HEK293 (cell line): ENCODE measurements around the gene AP1G2.
A peak's percentile ranks its signal among the peaks of the same experiment; 100 is the strongest.

Source experiments
- CTCF ChIA-PET: fragments of 350-600 bp; formaldehyde crosslinking; extraction: SDS; loops from one replicate; lab custom pipeline; 2021; ENCODE audit warnings: antibody characterized with exemption; lab: Yijun Ruan, JAX
- POLR2A ChIA-PET: fragments of 300-600 bp; formaldehyde crosslinking; extraction: SDS; loops from one replicate; lab custom pipeline; 2020; ENCODE audit warnings: antibody characterized with exemption, inconsistent platforms; lab: Yijun Ruan, JAX
- H3K27ac ChIP-seq: fragments of 200-500 bp; sonication (Bioruptor generic); 2 replicates; pipeline ENCODE4 v1.5.1; 2014; ENCODE audit warnings: low read depth, low read length, control low read depth, inconsistent platforms; ENCODE audit errors: extremely low read depth
- H3K36me3 ChIP-seq, 2 experiments: fragments of 200-500 bp in 1 of 2; sonication (Bioruptor generic) in 1 of 2; 1 replicate in 1 of 2; 2 replicates in 1 of 2; pipeline ENCODE4 v1.5.1; 2014 to 2017; ENCODE audit warnings: inconsistent platforms in 2 of 2, low read length in 2 of 2; ENCODE audit not compliant: control insufficient read depth in 2 of 2, insufficient read depth in 1 of 2
- H3K4me1 ChIP-seq: fragments of 200-500 bp; sonication (Bioruptor generic); 2 replicates; pipeline ENCODE4 v1.5.1; 2014; ENCODE audit warnings: mild to moderate bottlenecking, low read length, inconsistent platforms; ENCODE audit not compliant: control insufficient read depth, insufficient read depth
- H3K4me3 ChIP-seq: 2 replicates; pipeline ENCODE4 v1.5.1; 2011; ENCODE audit warnings: low read depth, mild to moderate bottlenecking, control low read depth, low read length, moderate library complexity
- H3K9me3 ChIP-seq: fragments of 200-500 bp; sonication (Bioruptor generic); 2 replicates; pipeline ENCODE4 v1.5.1; 2014; ENCODE audit warnings: low read depth, low read length, inconsistent platforms; ENCODE audit not compliant: control insufficient read depth, insufficient read depth
- GLI2 ChIP-seq: fragments of 450-650 bp; formaldehyde crosslinking; IDR thresholded peaks from 2 replicates; pipeline ENCODE4; 2017; ENCODE audit warnings: missing biosample characterization, missing genetic modification characterization, low read depth, borderline replicate concordance
- GLIS1 ChIP-seq: fragments of 450-650 bp; formaldehyde crosslinking; IDR thresholded peaks from 2 replicates; pipeline ENCODE4 v1.5.1; 2016; ENCODE audit warnings: missing biosample characterization, missing genetic modification characterization
- IKZF3 ChIP-seq: fragments of 450-650 bp; IDR thresholded peaks from 2 replicates; pipeline ENCODE4 v1.5.0; 2018; ENCODE audit warnings: missing biosample characterization, mild to moderate bottlenecking, missing genetic modification characterization, moderate library complexity
- KLF16 ChIP-seq: fragments of 450-650 bp; formaldehyde crosslinking; IDR thresholded peaks from 2 replicates; pipeline ENCODE4 v1.5.1; 2017; ENCODE audit warnings: missing biosample characterization, missing genetic modification characterization
- KLF8 ChIP-seq: fragments of 450-650 bp; formaldehyde crosslinking; IDR thresholded peaks from 2 replicates; pipeline ENCODE4 v1.5.1; 2016; ENCODE audit warnings: missing biosample characterization, missing genetic modification characterization
- SCRT2 ChIP-seq: fragments of 450-650 bp; formaldehyde crosslinking; IDR thresholded peaks from 2 replicates; pipeline ENCODE4 v1.5.1; 2016; ENCODE audit warnings: missing biosample characterization, missing genetic modification characterization
- ZBTB20 ChIP-seq: fragments of 450-650 bp; formaldehyde crosslinking; IDR thresholded peaks from 2 replicates; pipeline ENCODE4 v1.5.1; 2016; ENCODE audit warnings: missing biosample characterization, missing genetic modification characterization
- ZFHX2 ChIP-seq: fragments of 450-650 bp; formaldehyde crosslinking; conservative IDR thresholded peaks from 2 replicates; pipeline ENCODE4 v1.5.1; 2016; ENCODE audit warnings: missing biosample characterization, missing genetic modification characterization
- ZIC2 ChIP-seq: fragments of 450-650 bp; formaldehyde crosslinking; IDR thresholded peaks from 2 replicates; pipeline ENCODE4 v1.5.1; 2016; ENCODE audit warnings: missing biosample characterization, missing genetic modification characterization
- ZNF133 ChIP-seq: fragments of 450-650 bp; formaldehyde crosslinking; IDR thresholded peaks from 2 replicates; pipeline ENCODE4 v1.5.1; 2016; ENCODE audit warnings: missing biosample characterization, missing genetic modification characterization
- ZNF138 ChIP-seq: fragments of 450-650 bp; formaldehyde crosslinking; IDR thresholded peaks from 2 replicates; pipeline ENCODE4 v1.5.1; 2016; ENCODE audit warnings: missing biosample characterization, missing genetic modification characterization, borderline replicate concordance
- ZNF140 ChIP-seq: fragments of 450-650 bp; formaldehyde crosslinking; IDR thresholded peaks from 2 replicates; pipeline ENCODE4 v1.5.1; 2016; ENCODE audit warnings: missing biosample characterization, missing genetic modification characterization
- ZNF169 ChIP-seq: fragments of 450-650 bp; formaldehyde crosslinking; IDR thresholded peaks from 2 replicates; pipeline ENCODE4 v1.5.1; 2016; ENCODE audit warnings: missing biosample characterization, missing genetic modification characterization
- ZNF174 ChIP-seq: fragments of 450-650 bp; formaldehyde crosslinking; IDR thresholded peaks from 2 replicates; pipeline ENCODE4 v1.5.0; 2017; ENCODE audit warnings: missing biosample characterization, mild to moderate bottlenecking, missing genetic modification characterization
- ZNF19 ChIP-seq: fragments of 450-650 bp; formaldehyde crosslinking; IDR thresholded peaks from 2 replicates; pipeline ENCODE4; 2016; ENCODE audit warnings: missing biosample characterization, missing genetic modification characterization, low read depth
- ZNF202 ChIP-seq: fragments of 450-650 bp; formaldehyde crosslinking; IDR thresholded peaks from 2 replicates; pipeline ENCODE4 v1.5.1; 2016; ENCODE audit warnings: missing biosample characterization, missing genetic modification characterization, borderline replicate concordance
- ZNF391 ChIP-seq: fragments of 450-650 bp; formaldehyde crosslinking; IDR thresholded peaks from 2 replicates; pipeline ENCODE4 v1.5.1; 2016; ENCODE audit warnings: low read depth, missing biosample characterization, missing genetic modification characterization, borderline replicate concordance
- ZNF404 ChIP-seq: fragments of 450-650 bp; formaldehyde crosslinking; IDR thresholded peaks from 2 replicates; pipeline ENCODE4 v1.5.1; 2017; ENCODE audit warnings: missing biosample characterization, missing genetic modification characterization
- ZNF521 ChIP-seq: fragments of 450-650 bp; formaldehyde crosslinking; IDR thresholded peaks from 2 replicates; pipeline ENCODE4 v1.5.1; 2017; ENCODE audit warnings: missing biosample characterization, mild to moderate bottlenecking, missing genetic modification characterization
- ZNF585B ChIP-seq: fragments of 450-650 bp; formaldehyde crosslinking; IDR thresholded peaks from 2 replicates; pipeline ENCODE4 v1.5.1; 2016; ENCODE audit warnings: missing biosample characterization, missing genetic modification characterization
- ZNF600 ChIP-seq: fragments of 450-650 bp; formaldehyde crosslinking; IDR thresholded peaks from 2 replicates; pipeline ENCODE4 v1.5.1; 2016; ENCODE audit warnings: missing biosample characterization, missing genetic modification characterization
- ZNF610 ChIP-seq: fragments of 450-650 bp; formaldehyde crosslinking; IDR thresholded peaks from 2 replicates; pipeline ENCODE4 v1.5.1; 2016; ENCODE audit warnings: missing biosample characterization, missing genetic modification characterization, borderline replicate concordance
- ZNF664 ChIP-seq: fragments of 450-650 bp; formaldehyde crosslinking; IDR thresholded peaks from 2 replicates; pipeline ENCODE4 v1.5.1; 2016; ENCODE audit warnings: missing biosample characterization, missing genetic modification characterization
- ZSCAN23 ChIP-seq: fragments of 450-650 bp; formaldehyde crosslinking; IDR thresholded peaks from 2 replicates; pipeline ENCODE4 v1.5.1; 2016; ENCODE audit warnings: missing biosample characterization, missing genetic modification characterization
- TF ChIP-seq, protein P1 (sequence below): fragments of 450-650 bp; formaldehyde crosslinking; IDR thresholded peaks from 2 replicates; pipeline ENCODE4; 2016; ENCODE audit warnings: missing biosample characterization, missing genetic modification characterization
- TF ChIP-seq, protein P2 (sequence below): fragments of 450-650 bp; formaldehyde crosslinking; IDR thresholded peaks from 2 replicates; pipeline ENCODE4 v1.5.1; 2016; ENCODE audit warnings: missing biosample characterization, missing genetic modification characterization
- TF ChIP-seq, protein P3 (sequence below): fragments of 450-650 bp; formaldehyde crosslinking; IDR thresholded peaks from 2 replicates; pipeline ENCODE4 v1.5.1; 2016; ENCODE audit warnings: missing biosample characterization, missing genetic modification characterization
- TF ChIP-seq, protein P4 (sequence below): fragments of 450-650 bp; formaldehyde crosslinking; IDR thresholded peaks from 2 replicates; pipeline ENCODE4 v1.5.1; 2016; ENCODE audit warnings: missing biosample characterization, missing genetic modification characterization

Gene AP1G2

DNA sequence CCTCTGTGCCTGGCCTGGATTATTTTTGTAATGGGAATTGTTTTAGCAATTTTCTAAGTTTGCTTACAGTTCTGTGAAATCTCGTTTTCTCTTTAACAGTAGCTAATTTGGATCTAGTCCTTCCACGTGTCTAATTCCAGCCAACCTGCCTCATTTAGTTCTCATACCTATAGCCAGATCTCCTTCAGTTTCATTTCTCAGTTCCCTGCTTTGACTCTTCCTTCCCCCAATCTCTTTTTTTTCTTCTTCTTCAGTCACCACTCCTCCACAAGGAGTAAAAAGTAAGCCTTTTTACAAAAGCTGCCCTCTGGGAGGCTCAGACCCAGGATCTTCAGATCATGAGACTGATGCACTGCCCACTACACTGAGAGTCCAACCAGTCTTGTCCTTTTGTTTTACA is 10.1 kb downstream of the AP1G2 start (continued):
- TF ChIP-seq, protein P1, sequence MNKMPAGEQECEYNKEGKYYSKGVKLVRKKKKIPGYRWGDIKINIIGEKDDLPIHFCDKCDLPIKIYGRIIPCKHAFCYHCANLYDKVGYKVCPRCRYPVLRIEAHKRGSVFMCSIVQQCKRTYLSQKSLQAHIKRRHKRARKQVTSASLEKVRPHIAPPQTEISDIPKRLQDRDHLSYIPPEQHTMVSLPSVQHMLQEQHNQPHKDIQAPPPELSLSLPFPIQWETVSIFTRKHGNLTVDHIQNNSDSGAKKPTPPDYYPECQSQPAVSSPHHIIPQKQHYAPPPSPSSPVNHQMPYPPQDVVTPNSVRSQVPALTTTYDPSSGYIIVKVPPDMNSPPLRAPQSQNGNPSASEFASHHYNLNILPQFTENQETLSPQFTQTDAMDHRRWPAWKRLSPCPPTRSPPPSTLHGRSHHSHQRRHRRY (tag by site-specific recombination) = no peak
- TF ChIP-seq ZNF404 (no peak), ZNF610 (tag by site-specific recombination) (no peak), ZNF140 (no peak)
- TF ChIP-seq, all 188 proteins: peak for 0

DNA sequence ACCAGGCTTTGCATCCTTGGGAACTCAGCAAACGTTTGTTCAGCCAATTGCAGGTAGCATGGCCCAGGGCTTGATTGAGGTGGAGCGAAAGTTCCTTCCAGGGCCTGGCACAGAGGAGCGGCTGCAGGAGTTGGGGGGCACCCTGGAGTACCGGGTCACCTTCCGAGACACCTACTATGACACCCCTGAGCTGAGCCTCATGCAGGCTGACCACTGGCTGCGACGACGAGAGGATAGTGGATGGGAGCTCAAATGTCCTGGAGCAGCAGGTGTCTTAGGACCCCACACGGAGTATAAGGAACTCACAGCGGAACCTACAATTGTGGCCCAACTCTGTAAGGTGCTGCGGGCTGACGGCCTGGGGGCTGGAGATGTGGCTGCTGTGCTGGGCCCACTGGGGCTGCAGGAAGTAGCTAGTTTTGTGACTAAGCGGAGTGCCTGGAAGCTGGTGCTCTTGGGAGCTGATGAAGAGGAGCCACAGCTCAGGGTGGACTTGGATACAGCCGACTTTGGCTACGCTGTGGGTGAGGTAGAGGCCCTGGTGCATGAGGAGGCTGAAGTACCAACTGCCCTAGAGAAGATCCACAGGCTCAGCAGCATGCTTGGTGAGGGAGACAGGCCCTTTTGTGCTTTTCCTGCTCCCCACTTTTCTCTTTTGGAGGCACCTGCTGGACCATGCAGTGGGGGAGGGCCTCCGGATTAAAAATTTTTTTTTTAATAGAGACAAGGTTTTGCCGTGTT is 10.7 kb downstream of the AP1G2 start:
- peak overlapping the region; percentile 85 for H3K4me3 ChIP-seq
- no peaks in the 10 kb centered on the region for H3K9me3 ChIP-seq
- peaks cover 10 to 43% of the 10 kb centered on the region in 2 experiments; a peak in 2 of 3 replicates for H3K36me3 ChIP-seq
- H3K4me1 ChIP-seq = peaks cover 9% of the 10 kb centered on the region
- CTCF ChIA-PET = interaction anchor here (10.1 kb wide), 1 partner anchor 77 kb away, joined by 338 read pairs; no protein-coding TSS in a partner anchor
- peak overlapping the region; percentile 81 for H3K27ac ChIP-seq
- POLR2A ChIA-PET = interaction anchor here (0.6 to 1.1 kb wide), 4 partner anchors 22 to 579 kb away, joined by 3 to 4 read pairs (median 3); partner anchors contain the start of genes JPH4 and PSME1
- TF ChIP-seq ZNF664 (tag by site-specific recombination) (no peak), ZNF521 (tag by site-specific recombination) (no peak), ZFHX2 (tag by site-specific recombination) (no peak), ZNF610 (tag by site-specific recombination) (no peak), ZNF202 (tag by site-specific recombination) (no peak), ZBTB20 (tag by site-specific recombination) (peak; percentile 78), ZNF133 (no peak), KLF8 (no peak), ZNF169 (tag by site-specific recombination) (no peak), SCRT2 (tag by site-specific recombination) (peak; percentile 58), ZNF174 (tag by site-specific recombination) (no peak), GLIS1 (tag by site-specific recombination) (peak; percentile 84), ZNF391 (tag by site-specific recombination) (no peak), ZNF600 (peak; percentile 73), ZNF585B (tag by site-specific recombination) (no peak), GLI2 (no peak), ZSCAN23 (no peak), ZIC2 (tag by site-specific recombination) (peak; percentile 92), KLF16 (tag by site-specific recombination) (no peak), IKZF3 (tag by site-specific recombination) (no peak), ZNF19 (no peak), ZNF138 (tag by site-specific recombination) (no peak)
- TF ChIP-seq, protein P2, sequence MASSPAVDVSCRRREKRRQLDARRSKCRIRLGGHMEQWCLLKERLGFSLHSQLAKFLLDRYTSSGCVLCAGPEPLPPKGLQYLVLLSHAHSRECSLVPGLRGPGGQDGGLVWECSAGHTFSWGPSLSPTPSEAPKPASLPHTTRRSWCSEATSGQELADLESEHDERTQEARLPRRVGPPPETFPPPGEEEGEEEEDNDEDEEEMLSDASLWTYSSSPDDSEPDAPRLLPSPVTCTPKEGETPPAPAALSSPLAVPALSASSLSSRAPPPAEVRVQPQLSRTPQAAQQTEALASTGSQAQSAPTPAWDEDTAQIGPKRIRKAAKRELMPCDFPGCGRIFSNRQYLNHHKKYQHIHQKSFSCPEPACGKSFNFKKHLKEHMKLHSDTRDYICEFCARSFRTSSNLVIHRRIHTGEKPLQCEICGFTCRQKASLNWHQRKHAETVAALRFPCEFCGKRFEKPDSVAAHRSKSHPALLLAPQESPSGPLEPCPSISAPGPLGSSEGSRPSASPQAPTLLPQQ (tag by site-specific recombination) = peak; percentile 86
- TF ChIP-seq, protein P3, sequence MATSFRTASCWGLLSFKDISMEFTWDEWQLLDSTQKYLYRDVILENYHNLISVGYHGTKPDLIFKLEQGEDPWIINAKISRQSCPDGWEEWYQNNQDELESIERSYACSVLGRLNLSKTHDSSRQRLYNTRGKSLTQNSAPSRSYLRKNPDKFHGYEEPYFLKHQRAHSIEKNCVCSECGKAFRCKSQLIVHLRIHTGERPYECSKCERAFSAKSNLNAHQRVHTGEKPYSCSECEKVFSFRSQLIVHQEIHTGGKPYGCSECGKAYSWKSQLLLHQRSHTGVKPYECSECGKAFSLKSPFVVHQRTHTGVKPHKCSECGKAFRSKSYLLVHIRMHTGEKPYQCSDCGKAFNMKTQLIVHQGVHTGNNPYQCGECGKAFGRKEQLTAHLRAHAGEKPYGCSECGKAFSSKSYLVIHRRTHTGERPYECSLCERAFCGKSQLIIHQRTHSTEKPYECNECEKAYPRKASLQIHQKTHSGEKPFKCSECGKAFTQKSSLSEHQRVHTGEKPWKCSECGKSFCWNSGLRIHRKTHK (tag by site-specific recombination) = no peak
- TF ChIP-seq, protein P4, sequence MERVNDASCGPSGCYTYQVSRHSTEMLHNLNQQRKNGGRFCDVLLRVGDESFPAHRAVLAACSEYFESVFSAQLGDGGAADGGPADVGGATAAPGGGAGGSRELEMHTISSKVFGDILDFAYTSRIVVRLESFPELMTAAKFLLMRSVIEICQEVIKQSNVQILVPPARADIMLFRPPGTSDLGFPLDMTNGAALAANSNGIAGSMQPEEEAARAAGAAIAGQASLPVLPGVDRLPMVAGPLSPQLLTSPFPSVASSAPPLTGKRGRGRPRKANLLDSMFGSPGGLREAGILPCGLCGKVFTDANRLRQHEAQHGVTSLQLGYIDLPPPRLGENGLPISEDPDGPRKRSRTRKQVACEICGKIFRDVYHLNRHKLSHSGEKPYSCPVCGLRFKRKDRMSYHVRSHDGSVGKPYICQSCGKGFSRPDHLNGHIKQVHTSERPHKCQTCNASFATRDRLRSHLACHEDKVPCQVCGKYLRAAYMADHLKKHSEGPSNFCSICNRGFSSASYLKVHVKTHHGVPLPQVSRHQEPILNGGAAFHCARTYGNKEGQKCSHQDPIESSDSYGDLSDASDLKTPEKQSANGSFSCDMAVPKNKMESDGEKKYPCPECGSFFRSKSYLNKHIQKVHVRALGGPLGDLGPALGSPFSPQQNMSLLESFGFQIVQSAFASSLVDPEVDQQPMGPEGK (tag by site-specific recombination) = peak; percentile 49; the same call in 1 of the 2 replicates
